NCI-H2029 treated with DMSO at 0.1 percent for 48 hours (cell line): ENCODE results near the gene TMEM175.
"Not testable (repeated sequence)": the region's sequence is repeated elsewhere in the genome, so short reads cannot be mapped to it uniquely, and the experiment has no call there.

ENCODE experiments used
- DNase-seq: peaks from one replicate; lab custom pipeline; 2025; lab: John Stamatoyannopoulos, UW

The TMEM175 gene

GRCh38 chr4:971666-972500 is 39.6 kb downstream of the TMEM175 start:
- DNase-seq: no peak

- DNase-seq: no peak
Measured at GRCh38 chr4:972651-973424, 40.6 kb downstream of the TMEM175 start.

GRCh38 chr4:973431-974397 is 41.5 kb downstream of the TMEM175 start, which contains the start of gene DGKQ:
Gene DGKQ (minus strand): TSS chr4:973569. CDS start chr4:973482, 87 bp downstream.
- no peak for DNase-seq

GRCh38 chr4:974668-975067 is 42.4 kb downstream of the TMEM175 start:
- no peak for DNase-seq

- DNase-seq: not testable (repeated sequence)
Measured at GRCh38 chr4:976016-976415, 43.8 kb downstream of the TMEM175 start.

- DNase-seq: no peak
Measured at GRCh38 chr4:978957-979701, 46.9 kb downstream of the TMEM175 start.

- no peak for DNase-seq
Measured at GRCh38 chr4:982291-982690, 50.0 kb downstream of the TMEM175 start.

GRCh38 chr4:982814-983213 is 50.6 kb downstream of the TMEM175 start:
- no peak for DNase-seq

GRCh38 chr4:984336-985054 is 52.2 kb downstream of the TMEM175 start:
- no peak for DNase-seq

GRCh38 chr4:985123-985830 is 53.0 kb downstream of the TMEM175 start:
- no peak for DNase-seq

- no peak for DNase-seq
Measured at GRCh38 chr4:986428-986878, 54.2 kb downstream of the TMEM175 start.

GRCh38 chr4:986879-987623 is 54.8 kb downstream of the TMEM175 start, which contains the start of gene IDUA:
Gene IDUA (plus strand): TSS chr4:987044. CDS start chr4:987085, 41 bp downstream.
- no peak for DNase-seq

- no peak for DNase-seq
Measured at GRCh38 chr4:987624-988513, 55.6 kb downstream of the TMEM175 start.

- DNase-seq: no peak
Measured at GRCh38 chr4:988726-989721, 56.8 kb downstream of the TMEM175 start.

GRCh38 chr4:989722-990471 is 57.6 kb downstream of the TMEM175 start:
- DNase-seq: no peak
